HepG2 (cell line): Measurements from ENCODE around the gene CPNE1. TPM values are rescaled to one million over a fixed set of nuclear protein-coding genes. Genes with fewer than 3 reads are reported as not detected.

Experiments
- ELF3 ChIP-seq: IDR thresholded peaks from 2 replicates; pipeline ENCODE4 v1.6.1; 2016; ENCODE audit warnings: missing genetic modification reagents, missing compliant biosample characterization
- HMG20A ChIP-seq: IDR thresholded peaks from 2 replicates; pipeline ENCODE4 v1.6.1; 2016; ENCODE audit warnings: borderline replicate concordance
- HMGXB3 ChIP-seq: sonication (generic); formaldehyde crosslinking; IDR thresholded peaks from 2 replicates; pipeline ENCODE4 v1.4.0; 2020; ENCODE audit warnings: missing genetic modification reagents, borderline replicate concordance
- PLRG1 ChIP-seq: fragments of 450-650 bp; conservative IDR thresholded peaks from 2 replicates; pipeline ENCODE4 v1.6.1; 2016
- SOX5 ChIP-seq: IDR thresholded peaks from 2 replicates; pipeline ENCODE4 v1.6.1; 2016; ENCODE audit warnings: borderline replicate concordance
- ZFX ChIP-seq: sonication (generic); formaldehyde crosslinking; IDR thresholded peaks from 2 replicates; pipeline ENCODE4 v1.4.0; 2020; ENCODE audit warnings: mild to moderate bottlenecking, low read depth, missing genetic modification reagents, moderate library complexity
- ZNF276 ChIP-seq: sonication (generic); formaldehyde crosslinking; IDR thresholded peaks from 2 replicates; pipeline ENCODE4 v1.4.0; 2020; ENCODE audit warnings: mild to moderate bottlenecking, low read depth, missing genetic modification reagents
- ZNF432 ChIP-seq: sonication (generic); formaldehyde crosslinking; IDR thresholded peaks from 2 replicates; pipeline ENCODE4 v1.5.0; 2020; ENCODE audit warnings: missing genetic modification reagents, mild to moderate bottlenecking, borderline replicate concordance
- polyA plus RNA-seq, 8 experiments: library from polyadenylated mRNA; depleted of rRNA in 3 of 8; stranded (reverse) in 7 of 8; unstranded in 1 of 8; fragments of >200 nt; fragmentation: Illumina TruSeq in 4 of 8; extraction: Trizol in 4 of 8; gene quantifications; 2 replicates each; pipeline versions ENCODE4 v1.2.1 to v1.2.3, GENCODE V29; 2011 to 2016; ENCODE audit warnings: low read depth in 4 of 8, missing spikeins in 1 of 8, mixed read lengths in 1 of 8; ENCODE audit not compliant: insufficient read depth in 1 of 8
- total RNA-seq, 5 experiments: library from RNA; depleted of rRNA; stranded (reverse); fragments of >200 nt; fragmentation: Illumina TruSeq; extraction: Trizol; gene quantifications; 2 replicates each; pipeline ENCODE4 v1.2.3, GENCODE V29; 2016; ENCODE audit warnings: low read depth in 1 of 5
- TF ChIP-seq, protein P1 (sequence below): sonication (generic); formaldehyde crosslinking; IDR thresholded peaks from 2 replicates; pipeline ENCODE4 v1.4.0; 2020; ENCODE audit warnings: mild to moderate bottlenecking, missing genetic modification reagents
- TF ChIP-seq, protein P2 (sequence below): sonication (generic); formaldehyde crosslinking; IDR thresholded peaks from 2 replicates; pipeline ENCODE4 v1.5.0; 2020; ENCODE audit warnings: mild to moderate bottlenecking, missing genetic modification reagents, borderline replicate concordance

The CPNE1 gene
- total and polyA plus RNA-seq, 2 of the 13 experiments (the other 11 are each of a cell fraction or from before 2014, with no cell fraction given) = 408 to 431 TPM

GRCh38 chr20:35636095-35636494, 28.6 kb downstream of the CPNE1 start (continued):
- TF ChIP-seq HMGXB3 (CRISPR knock-in tag) (0 out of 2 replicates have a peak, but pooled peaks have one; percentile 20), ZNF432 (CRISPR knock-in tag) (no peak), ZNF276 (CRISPR knock-in tag) (no peak), HMG20A (CRISPR knock-in tag) (0 out of 2 replicates have a peak, but pooled peaks have one; percentile 31), ELF3 (CRISPR knock-in tag) (peak; percentile 35; the same call in 1 of the 2 replicates), SOX5 (CRISPR knock-in tag) (no peak; the same call in 1 of the 2 replicates), PLRG1 (no peak), ZFX (CRISPR knock-in tag) (no peak)
- TF ChIP-seq, protein P1, sequence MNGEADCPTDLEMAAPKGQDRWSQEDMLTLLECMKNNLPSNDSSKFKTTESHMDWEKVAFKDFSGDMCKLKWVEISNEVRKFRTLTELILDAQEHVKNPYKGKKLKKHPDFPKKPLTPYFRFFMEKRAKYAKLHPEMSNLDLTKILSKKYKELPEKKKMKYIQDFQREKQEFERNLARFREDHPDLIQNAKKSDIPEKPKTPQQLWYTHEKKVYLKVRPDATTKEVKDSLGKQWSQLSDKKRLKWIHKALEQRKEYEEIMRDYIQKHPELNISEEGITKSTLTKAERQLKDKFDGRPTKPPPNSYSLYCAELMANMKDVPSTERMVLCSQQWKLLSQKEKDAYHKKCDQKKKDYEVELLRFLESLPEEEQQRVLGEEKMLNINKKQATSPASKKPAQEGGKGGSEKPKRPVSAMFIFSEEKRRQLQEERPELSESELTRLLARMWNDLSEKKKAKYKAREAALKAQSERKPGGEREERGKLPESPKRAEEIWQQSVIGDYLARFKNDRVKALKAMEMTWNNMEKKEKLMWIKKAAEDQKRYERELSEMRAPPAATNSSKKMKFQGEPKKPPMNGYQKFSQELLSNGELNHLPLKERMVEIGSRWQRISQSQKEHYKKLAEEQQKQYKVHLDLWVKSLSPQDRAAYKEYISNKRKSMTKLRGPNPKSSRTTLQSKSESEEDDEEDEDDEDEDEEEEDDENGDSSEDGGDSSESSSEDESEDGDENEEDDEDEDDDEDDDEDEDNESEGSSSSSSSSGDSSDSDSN = no peak
- TF ChIP-seq, protein P2, sequence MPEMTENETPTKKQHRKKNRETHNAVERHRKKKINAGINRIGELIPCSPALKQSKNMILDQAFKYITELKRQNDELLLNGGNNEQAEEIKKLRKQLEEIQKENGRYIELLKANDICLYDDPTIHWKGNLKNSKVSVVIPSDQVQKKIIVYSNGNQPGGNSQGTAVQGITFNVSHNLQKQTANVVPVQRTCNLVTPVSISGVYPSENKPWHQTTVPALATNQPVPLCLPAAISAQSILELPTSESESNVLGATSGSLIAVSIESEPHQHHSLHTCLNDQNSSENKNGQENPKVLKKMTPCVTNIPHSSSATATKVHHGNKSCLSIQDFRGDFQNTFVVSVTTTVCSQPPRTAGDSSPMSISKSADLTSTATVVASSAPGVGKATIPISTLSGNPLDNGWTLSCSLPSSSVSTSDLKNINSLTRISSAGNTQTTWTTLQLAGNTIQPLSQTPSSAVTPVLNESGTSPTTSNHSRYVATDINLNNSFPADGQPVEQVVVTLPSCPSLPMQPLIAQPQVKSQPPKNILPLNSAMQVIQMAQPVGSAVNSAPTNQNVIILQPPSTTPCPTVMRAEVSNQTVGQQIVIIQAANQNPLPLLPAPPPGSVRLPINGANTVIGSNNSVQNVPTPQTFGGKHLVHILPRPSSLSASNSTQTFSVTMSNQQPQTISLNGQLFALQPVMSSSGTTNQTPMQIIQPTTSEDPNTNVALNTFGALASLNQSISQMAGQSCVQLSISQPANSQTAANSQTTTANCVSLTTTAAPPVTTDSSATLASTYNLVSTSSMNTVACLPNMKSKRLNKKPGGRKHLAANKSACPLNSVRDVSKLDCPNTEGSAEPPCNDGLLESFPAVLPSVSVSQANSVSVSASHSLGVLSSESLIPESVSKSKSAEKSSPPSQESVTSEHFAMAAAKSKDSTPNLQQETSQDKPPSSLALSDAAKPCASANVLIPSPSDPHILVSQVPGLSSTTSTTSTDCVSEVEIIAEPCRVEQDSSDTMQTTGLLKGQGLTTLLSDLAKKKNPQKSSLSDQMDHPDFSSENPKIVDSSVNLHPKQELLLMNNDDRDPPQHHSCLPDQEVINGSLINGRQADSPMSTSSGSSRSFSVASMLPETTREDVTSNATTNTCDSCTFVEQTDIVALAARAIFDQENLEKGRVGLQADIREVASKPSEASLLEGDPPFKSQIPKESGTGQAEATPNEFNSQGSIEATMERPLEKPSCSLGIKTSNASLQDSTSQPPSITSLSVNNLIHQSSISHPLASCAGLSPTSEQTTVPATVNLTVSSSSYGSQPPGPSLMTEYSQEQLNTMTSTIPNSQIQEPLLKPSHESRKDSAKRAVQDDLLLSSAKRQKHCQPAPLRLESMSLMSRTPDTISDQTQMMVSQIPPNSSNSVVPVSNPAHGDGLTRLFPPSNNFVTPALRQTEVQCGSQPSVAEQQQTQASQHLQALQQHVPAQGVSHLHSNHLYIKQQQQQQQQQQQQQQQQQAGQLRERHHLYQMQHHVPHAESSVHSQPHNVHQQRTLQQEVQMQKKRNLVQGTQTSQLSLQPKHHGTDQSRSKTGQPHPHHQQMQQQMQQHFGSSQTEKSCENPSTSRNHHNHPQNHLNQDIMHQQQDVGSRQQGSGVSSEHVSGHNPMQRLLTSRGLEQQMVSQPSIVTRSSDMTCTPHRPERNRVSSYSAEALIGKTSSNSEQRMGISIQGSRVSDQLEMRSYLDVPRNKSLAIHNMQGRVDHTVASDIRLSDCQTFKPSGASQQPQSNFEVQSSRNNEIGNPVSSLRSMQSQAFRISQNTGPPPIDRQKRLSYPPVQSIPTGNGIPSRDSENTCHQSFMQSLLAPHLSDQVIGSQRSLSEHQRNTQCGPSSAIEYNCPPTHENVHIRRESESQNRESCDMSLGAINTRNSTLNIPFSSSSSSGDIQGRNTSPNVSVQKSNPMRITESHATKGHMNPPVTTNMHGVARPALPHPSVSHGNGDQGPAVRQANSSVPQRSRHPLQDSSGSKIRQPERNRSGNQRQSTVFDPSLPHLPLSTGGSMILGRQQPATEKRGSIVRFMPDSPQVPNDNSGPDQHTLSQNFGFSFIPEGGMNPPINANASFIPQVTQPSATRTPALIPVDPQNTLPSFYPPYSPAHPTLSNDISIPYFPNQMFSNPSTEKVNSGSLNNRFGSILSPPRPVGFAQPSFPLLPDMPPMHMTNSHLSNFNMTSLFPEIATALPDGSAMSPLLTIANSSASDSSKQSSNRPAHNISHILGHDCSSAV (CRISPR knock-in tag) = no peak
